HCT116 (cell line): ENCODE results near the gene VIPR2. TPM values are rescaled to one million over a fixed set of nuclear protein-coding genes. Genes with fewer than 3 reads are reported as not detected.

ENCODE experiments used
- ATAC-seq: fragments of 200-7000 bp; cut with Tn5 transposase; 2 replicates; pipeline ENCODE4 v1.9.1; 2020; ENCODE audit warnings: mild to moderate bottlenecking, moderate library complexity
- BruUV-seq: library from RNA; stranded (reverse); fragments of 400-500 nt; replicated peaks from 2 replicates; lab custom pipeline; 2021; lab: Mats Ljungman, UMichigan
- CTCF ChIA-PET: fragments of 300-600 bp; sonication (Branson Sonifier 250); formaldehyde crosslinking; loops from one replicate; lab custom pipeline; 2021; ENCODE audit warnings: antibody characterized with exemption; lab: Charles Lee
- POLR2A ChIA-PET: fragments of 300-600, 350-600 bp; sonication (Branson Sonifier 250); formaldehyde crosslinking; loops from one replicate; lab custom pipeline; 2021; ENCODE audit warnings: antibody characterized with exemption; lab: Charles Lee
- RAD21 ChIA-PET, 2 experiments: fragments of 300-600 bp; sonication (Branson Sonifier 250); formaldehyde crosslinking; loops; one replicate each; lab custom pipeline; 2023; ENCODE audit warnings: low total read pairs in 2 of 2; ENCODE audit not compliant: uncharacterized antibody in 2 of 2, unreplicated experiment in 2 of 2, low non-redundant PET in 1 of 2; lab: Charles Lee
- DNase-seq: peaks from one replicate; pipeline ENCODE4 v3.0.0-alpha.2; 2010; ENCODE audit warnings: low read depth, low spot score
- H2AFZ ChIP-seq: fragments of 200-600 bp; shearing (Covaris generic), sonication (generic); 2 replicates; pipeline ENCODE4 v1.6.1; 2017; ENCODE audit warnings: low read depth, mixed run types, mixed read lengths, antibody characterized with exemption, low read length; ENCODE audit not compliant: poor library complexity, severe bottlenecking
- H3K27ac ChIP-seq: 2 replicates; pipeline ENCODE4 v1.5.1; 2012; ENCODE audit warnings: low read depth, low read length
- H3K27me3 ChIP-seq: fragments of 200-600 bp; sonication (generic); 2 replicates; pipeline ENCODE4 v1.6.1; 2016; ENCODE audit warnings: mixed run types, low read length, mixed read lengths; ENCODE audit not compliant: insufficient read depth
- H3K36me3 ChIP-seq, 2 experiments: fragments of 200-500 bp in 1 of 2; fragments of 200-600 bp in 1 of 2; sonication (Bioruptor generic) in 1 of 2; sonication (generic) in 1 of 2; 2 replicates each; pipeline versions ENCODE4 v1.5.1 to v1.6.1; 2014 to 2016; ENCODE audit warnings: low read length in 2 of 2, inconsistent platforms in 1 of 2, mixed read lengths in 1 of 2, mixed run types in 1 of 2; ENCODE audit not compliant: insufficient read depth in 2 of 2, control insufficient read depth in 1 of 2
- H3K4me1 ChIP-seq, 2 experiments: fragments of 200-600 bp in 1 of 2; sonication (generic) in 1 of 2; 2 replicates each; pipeline versions ENCODE4 v1.5.1 to v1.6.1; 2012 to 2017; ENCODE audit warnings: low read length in 2 of 2, inconsistent platforms in 1 of 2, mild to moderate bottlenecking in 1 of 2, mixed read lengths in 1 of 2, mixed run types in 1 of 2, moderate library complexity in 1 of 2; ENCODE audit not compliant: insufficient read depth in 2 of 2, control insufficient read depth in 1 of 2
- H3K4me2 ChIP-seq: fragments of 200-600 bp; sonication (generic); 2 replicates; pipeline ENCODE4 v1.6.1; 2017; ENCODE audit warnings: mixed run types, low read length, mixed read lengths
- H3K4me3 ChIP-seq, 2 experiments: fragments of 200-600 bp in 1 of 2; sonication (generic) in 1 of 2; replicated peaks in 1 of 2; 2 replicates each; pipeline ENCODE4 v1.5.1; 2011 to 2016; ENCODE audit warnings: low read length in 2 of 2, control low read depth in 1 of 2, low read depth in 1 of 2, mild to moderate bottlenecking in 1 of 2, mixed read lengths in 1 of 2, mixed run types in 1 of 2
- H3K79me2 ChIP-seq: fragments of 200-600 bp; sonication (generic); 2 replicates; pipeline ENCODE4 v1.6.1; 2017; ENCODE audit warnings: mild to moderate bottlenecking, mixed run types, low read length, moderate library complexity, mixed read lengths; ENCODE audit not compliant: insufficient read depth
- H3K9ac ChIP-seq: fragments of 200-600 bp; sonication (generic); 2 replicates; pipeline ENCODE4 v1.6.1; 2016; ENCODE audit warnings: low read length, mixed read lengths
- H3K9me2 ChIP-seq: fragments of 200-600 bp; sonication (generic), shearing (Covaris generic); 2 replicates; pipeline ENCODE4 v1.6.1; 2017; ENCODE audit warnings: mixed run types, mild to moderate bottlenecking, moderate library complexity; ENCODE audit not compliant: insufficient read depth
- H3K9me3 ChIP-seq, 2 experiments: fragments of 200-500 bp in 1 of 2; fragments of 200-600 bp in 1 of 2; sonication (Bioruptor generic) in 1 of 2; sonication (generic) in 1 of 2; 2 replicates each; pipeline ENCODE4 v1.6.1; 2014 to 2017; ENCODE audit warnings: low read length in 2 of 2, mixed read lengths in 2 of 2, inconsistent platforms in 1 of 2, low read depth in 1 of 2, mild to moderate bottlenecking in 1 of 2, mixed run types in 1 of 2, moderate library complexity in 1 of 2; ENCODE audit not compliant: control insufficient read depth in 1 of 2, insufficient read depth in 1 of 2
- H4K20me1 ChIP-seq: fragments of 200-600 bp; sonication (generic), shearing (Covaris generic); 2 replicates; pipeline ENCODE4 v1.6.1; 2017; ENCODE audit warnings: mixed run types, mild to moderate bottlenecking, moderate library complexity; ENCODE audit not compliant: insufficient read depth
- CBX3 ChIP-seq: IDR thresholded peaks from 2 replicates; pipeline ENCODE4 v1.6.1; 2012; ENCODE audit warnings: low read depth
- EGR1 ChIP-seq: IDR thresholded peaks from 2 replicates; pipeline ENCODE4 v1.6.1; 2012; ENCODE audit warnings: low read depth
- EZH2phosphoT487 ChIP-seq: fragments of 200-600 bp; IDR thresholded peaks from 2 replicates; pipeline ENCODE4 v1.6.1; 2018; ENCODE audit warnings: antibody characterized with exemption, borderline replicate concordance
- FOSL1 ChIP-seq: IDR thresholded peaks from 2 replicates; pipeline ENCODE4 v1.6.1; 2012; ENCODE audit warnings: low read depth
- RAD21 ChIP-seq: IDR thresholded peaks from 2 replicates; pipeline ENCODE4 v1.6.1; 2012; ENCODE audit warnings: low read depth, mild to moderate bottlenecking
- SIN3A ChIP-seq: IDR thresholded peaks from 2 replicates; pipeline ENCODE4 v1.6.1; 2012; ENCODE audit warnings: low read depth
- SRF ChIP-seq: IDR thresholded peaks from 2 replicates; pipeline ENCODE4 v1.6.1; 2012; ENCODE audit warnings: low read depth
- TCF7L2 ChIP-seq: IDR thresholded peaks from 2 replicates; pipeline ENCODE4 v1.7.0; 2011; ENCODE audit warnings: borderline replicate concordance, inconsistent platforms; ENCODE audit not compliant: insufficient read depth, insufficient read length; ENCODE audit errors: extremely low read depth
- ZFX ChIP-seq: fragments of 450-650 bp; IDR thresholded peaks from 2 replicates; pipeline ENCODE4 v1.6.1; 2017
- ZNF274 ChIP-seq: fragments of 200-500 bp; sonication (Bioruptor generic); IDR thresholded peaks from 2 replicates; pipeline ENCODE4 v1.6.1; 2014; ENCODE audit warnings: mild to moderate bottlenecking, low read depth, low read length, inconsistent platforms
- intact Hi-C: fragments of 100-400 bp; cut with micrococcal nuclease; formaldehyde crosslinking; loops from 2 replicates; pipeline ENCODE4 v1.10.0; 2022
- total RNA-seq: library from RNA; stranded (reverse); gene quantifications from one replicate; pipeline ENCODE4 v1.2.1, GENCODE V29; 2021; ENCODE audit not compliant: unreplicated experiment
- TF ChIP-seq, protein P1 (sequence below): IDR thresholded peaks from 2 replicates; pipeline ENCODE4 v1.6.1; 2012; ENCODE audit warnings: low read depth
- TF ChIP-seq, protein P2 (sequence below), 3 experiments: fragments of 200-600 bp in 1 of 3; sonication (generic) in 1 of 3; IDR thresholded peaks in 2 of 3; conservative IDR thresholded peaks in 1 of 3; 2 replicates each; pipeline ENCODE4 v1.5.1; 2012 to 2017; ENCODE audit warnings: low read depth in 2 of 3, low read length in 2 of 3, antibody characterized with exemption in 1 of 3, borderline replicate concordance in 1 of 3, control low read depth in 1 of 3, mild to moderate bottlenecking in 1 of 3, mixed read lengths in 1 of 3, mixed run types in 1 of 3, moderate library complexity in 1 of 3; ENCODE audit not compliant: insufficient read depth in 1 of 3

VIPR2 gene
- total RNA-seq, 1 experiment from 2014 or later: 0.10 TPM

DNA sequence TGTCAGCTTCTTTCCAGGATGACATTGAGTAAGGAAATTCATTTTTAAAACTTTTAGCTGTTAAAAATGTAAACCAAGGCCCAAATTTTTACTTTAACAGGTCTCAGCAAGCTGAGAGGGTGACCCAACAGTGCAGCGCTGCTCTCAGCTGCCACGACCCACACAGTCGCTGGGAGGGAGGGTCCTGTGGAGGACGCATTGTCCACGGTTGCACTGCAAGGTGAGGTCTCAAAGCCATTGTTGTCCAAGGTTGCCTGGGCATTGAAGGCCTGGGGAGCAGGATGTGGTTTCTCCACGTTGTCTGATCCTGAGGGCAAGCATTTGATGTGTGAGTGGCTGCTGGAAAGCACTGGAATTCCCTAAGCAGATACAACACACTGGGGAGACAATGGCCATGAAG, 15.1 kb upstream of the VIPR2 start:
- H3K27me3 ChIP-seq: peaks cover 8% of the 10 kb centered on the region; the same call in 1 of the 2 replicates
- no peak overlapping the region for H3K9ac ChIP-seq
- no peaks in the 10 kb centered on the region for H3K9me2 ChIP-seq
- H3K27ac ChIP-seq: no peak overlapping the region
- H3K4me1 ChIP-seq: no peaks in the 10 kb centered on the region
- CTCF ChIA-PET: no interaction called here
- POLR2A ChIA-PET: no interaction called here
- no peak overlapping the region for H3K4me3 ChIP-seq
- intact Hi-C loops: no loop called here
- no TSS peak for BruUV-seq
- DNase-seq (no peak), ATAC-seq (no peak)
- H3K36me3 ChIP-seq: no peaks in the 10 kb centered on the region
- H2AFZ ChIP-seq: no peak overlapping the region
- H3K79me2 ChIP-seq: no peaks in the 10 kb centered on the region
- no peaks in the 10 kb centered on the region for H4K20me1 ChIP-seq
- TF ChIP-seq SRF: no peak
- no peak for TF ChIP-seq EZH2phosphoT487
- no peak for TF ChIP-seq ZFX
- no peak for TF ChIP-seq FOSL1
- TF ChIP-seq SIN3A: no peak
- no peak for TF ChIP-seq TCF7L2
- TF ChIP-seq EGR1: no peak
- TF ChIP-seq, protein P1, sequence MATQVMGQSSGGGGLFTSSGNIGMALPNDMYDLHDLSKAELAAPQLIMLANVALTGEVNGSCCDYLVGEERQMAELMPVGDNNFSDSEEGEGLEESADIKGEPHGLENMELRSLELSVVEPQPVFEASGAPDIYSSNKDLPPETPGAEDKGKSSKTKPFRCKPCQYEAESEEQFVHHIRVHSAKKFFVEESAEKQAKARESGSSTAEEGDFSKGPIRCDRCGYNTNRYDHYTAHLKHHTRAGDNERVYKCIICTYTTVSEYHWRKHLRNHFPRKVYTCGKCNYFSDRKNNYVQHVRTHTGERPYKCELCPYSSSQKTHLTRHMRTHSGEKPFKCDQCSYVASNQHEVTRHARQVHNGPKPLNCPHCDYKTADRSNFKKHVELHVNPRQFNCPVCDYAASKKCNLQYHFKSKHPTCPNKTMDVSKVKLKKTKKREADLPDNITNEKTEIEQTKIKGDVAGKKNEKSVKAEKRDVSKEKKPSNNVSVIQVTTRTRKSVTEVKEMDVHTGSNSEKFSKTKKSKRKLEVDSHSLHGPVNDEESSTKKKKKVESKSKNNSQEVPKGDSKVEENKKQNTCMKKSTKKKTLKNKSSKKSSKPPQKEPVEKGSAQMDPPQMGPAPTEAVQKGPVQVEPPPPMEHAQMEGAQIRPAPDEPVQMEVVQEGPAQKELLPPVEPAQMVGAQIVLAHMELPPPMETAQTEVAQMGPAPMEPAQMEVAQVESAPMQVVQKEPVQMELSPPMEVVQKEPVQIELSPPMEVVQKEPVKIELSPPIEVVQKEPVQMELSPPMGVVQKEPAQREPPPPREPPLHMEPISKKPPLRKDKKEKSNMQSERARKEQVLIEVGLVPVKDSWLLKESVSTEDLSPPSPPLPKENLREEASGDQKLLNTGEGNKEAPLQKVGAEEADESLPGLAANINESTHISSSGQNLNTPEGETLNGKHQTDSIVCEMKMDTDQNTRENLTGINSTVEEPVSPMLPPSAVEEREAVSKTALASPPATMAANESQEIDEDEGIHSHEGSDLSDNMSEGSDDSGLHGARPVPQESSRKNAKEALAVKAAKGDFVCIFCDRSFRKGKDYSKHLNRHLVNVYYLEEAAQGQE: no peak
- TF ChIP-seq, protein P2, sequence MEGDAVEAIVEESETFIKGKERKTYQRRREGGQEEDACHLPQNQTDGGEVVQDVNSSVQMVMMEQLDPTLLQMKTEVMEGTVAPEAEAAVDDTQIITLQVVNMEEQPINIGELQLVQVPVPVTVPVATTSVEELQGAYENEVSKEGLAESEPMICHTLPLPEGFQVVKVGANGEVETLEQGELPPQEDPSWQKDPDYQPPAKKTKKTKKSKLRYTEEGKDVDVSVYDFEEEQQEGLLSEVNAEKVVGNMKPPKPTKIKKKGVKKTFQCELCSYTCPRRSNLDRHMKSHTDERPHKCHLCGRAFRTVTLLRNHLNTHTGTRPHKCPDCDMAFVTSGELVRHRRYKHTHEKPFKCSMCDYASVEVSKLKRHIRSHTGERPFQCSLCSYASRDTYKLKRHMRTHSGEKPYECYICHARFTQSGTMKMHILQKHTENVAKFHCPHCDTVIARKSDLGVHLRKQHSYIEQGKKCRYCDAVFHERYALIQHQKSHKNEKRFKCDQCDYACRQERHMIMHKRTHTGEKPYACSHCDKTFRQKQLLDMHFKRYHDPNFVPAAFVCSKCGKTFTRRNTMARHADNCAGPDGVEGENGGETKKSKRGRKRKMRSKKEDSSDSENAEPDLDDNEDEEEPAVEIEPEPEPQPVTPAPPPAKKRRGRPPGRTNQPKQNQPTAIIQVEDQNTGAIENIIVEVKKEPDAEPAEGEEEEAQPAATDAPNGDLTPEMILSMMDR (IDR thresholded peaks at IDR 0.05 in 2 of 3, conservative IDR thresholded peaks at IDR 0.05 in 1 of 3; ENCODE audit: borderline replicate concordance in 1 of 3, insufficient read depth in 1 of 3, low read depth in 2 of 3, low read length in 2 of 3): no peak
- no peak for TF ChIP-seq CBX3
- no peak for TF ChIP-seq ZNF274
- TF ChIP-seq RAD21: no peak
- TF ChIP-seq, all 23 proteins: peak for 0
- no peaks in the 10 kb centered on the region for H3K9me3 ChIP-seq
- H3K4me2 ChIP-seq: no peak overlapping the region
- RAD21 ChIA-PET: no interaction called here
